Lower leg skin (tissue), 4 donors: ENCODE measurements around the gene DCANP1. TPM values are rescaled to one million over a fixed set of nuclear protein-coding genes. Genes with fewer than 3 reads are reported as not detected.
A peak's percentile ranks its signal among the peaks of the same experiment; 100 is the strongest.

ENCODE experiments used
- DNase-seq, 2 donors: peaks; one replicate each; pipeline ENCODE4 v3.0.0-alpha.2; 2019; ENCODE audit warnings: low spot score in 2 of 2
- H3K4me3 ChIP-seq: fragments of 200-600 bp; sonication (generic); 2 replicates; pipeline ENCODE4 v1.5.1; 2017; ENCODE audit warnings: mild to moderate bottlenecking, low read depth; ENCODE audit not compliant: poor library complexity, severe bottlenecking
- POLR2A ChIP-seq, 2 donors: fragments of 450-650 bp; IDR thresholded peaks; one replicate each; pipeline ENCODE4 v1.6.1; 2016 to 2017; ENCODE audit warnings: antibody characterized with exemption in 2 of 2, mild to moderate bottlenecking in 1 of 2, moderate library complexity in 1 of 2
- WGBS, 2 donors: methylation state at CpG; one replicate each; pipeline ENCODE4 v1.1.5; 2018; 5-methylcytosine and 5-hydroxymethylcytosine counted together
- intact Hi-C: fragments of 100-400 bp; cut with DNase I; formaldehyde crosslinking; loops from one replicate; pipeline ENCODE4 v1.15.0; 2023; ENCODE audit warnings: low total_unique reads
- total RNA-seq, 4 donors: library from RNA; depleted of rRNA; stranded (reverse); fragments of >200 nt; gene quantifications; one replicate each; pipeline ENCODE4 v1.1.0, GENCODE V29; 2016
- TF ChIP-seq, protein P1 (sequence below), 3 donors: fragments of 450-650 bp; IDR thresholded peaks; one replicate each; pipeline ENCODE4 v1.5.1; 2016; ENCODE audit warnings: antibody characterized with exemption in 3 of 3, mild to moderate bottlenecking in 3 of 3, moderate library complexity in 2 of 3

DCANP1 gene
- total RNA-seq, 4 donors from 2014 or later, result not detected

- WGBS, 2 donors, result 74 to 80% methylated on average over 2 of the region's 2 CpGs
- intact Hi-C loops, result no loop called here
- H3K4me3 ChIP-seq, result no peak overlapping the region
- TF ChIP-seq, protein P1, sequence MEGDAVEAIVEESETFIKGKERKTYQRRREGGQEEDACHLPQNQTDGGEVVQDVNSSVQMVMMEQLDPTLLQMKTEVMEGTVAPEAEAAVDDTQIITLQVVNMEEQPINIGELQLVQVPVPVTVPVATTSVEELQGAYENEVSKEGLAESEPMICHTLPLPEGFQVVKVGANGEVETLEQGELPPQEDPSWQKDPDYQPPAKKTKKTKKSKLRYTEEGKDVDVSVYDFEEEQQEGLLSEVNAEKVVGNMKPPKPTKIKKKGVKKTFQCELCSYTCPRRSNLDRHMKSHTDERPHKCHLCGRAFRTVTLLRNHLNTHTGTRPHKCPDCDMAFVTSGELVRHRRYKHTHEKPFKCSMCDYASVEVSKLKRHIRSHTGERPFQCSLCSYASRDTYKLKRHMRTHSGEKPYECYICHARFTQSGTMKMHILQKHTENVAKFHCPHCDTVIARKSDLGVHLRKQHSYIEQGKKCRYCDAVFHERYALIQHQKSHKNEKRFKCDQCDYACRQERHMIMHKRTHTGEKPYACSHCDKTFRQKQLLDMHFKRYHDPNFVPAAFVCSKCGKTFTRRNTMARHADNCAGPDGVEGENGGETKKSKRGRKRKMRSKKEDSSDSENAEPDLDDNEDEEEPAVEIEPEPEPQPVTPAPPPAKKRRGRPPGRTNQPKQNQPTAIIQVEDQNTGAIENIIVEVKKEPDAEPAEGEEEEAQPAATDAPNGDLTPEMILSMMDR (IDR thresholded peaks at IDR 0.05), result no peak
- TF ChIP-seq POLR2A (IDR thresholded peaks at IDR 0.05), result no peak
- no peak for DNase-seq
These were observed 45.1 kb downstream of the DCANP1 start for GRCh38 chr5:135402031-135402430.

GRCh38 chr5:135400866-135401265 is 46.3 kb downstream of the DCANP1 start:
- 69 to 75% methylated on average over 5 of the region's 5 CpGs for WGBS, 2 donors
- no peak overlapping the region for H3K4me3 ChIP-seq
- TF ChIP-seq POLR2A (IDR thresholded peaks at IDR 0.05), result no peak
- TF ChIP-seq, protein P1 (IDR thresholded peaks at IDR 0.05), result no peak
- intact Hi-C loops, result no loop called here
- DNase-seq, result no peak

DNA sequence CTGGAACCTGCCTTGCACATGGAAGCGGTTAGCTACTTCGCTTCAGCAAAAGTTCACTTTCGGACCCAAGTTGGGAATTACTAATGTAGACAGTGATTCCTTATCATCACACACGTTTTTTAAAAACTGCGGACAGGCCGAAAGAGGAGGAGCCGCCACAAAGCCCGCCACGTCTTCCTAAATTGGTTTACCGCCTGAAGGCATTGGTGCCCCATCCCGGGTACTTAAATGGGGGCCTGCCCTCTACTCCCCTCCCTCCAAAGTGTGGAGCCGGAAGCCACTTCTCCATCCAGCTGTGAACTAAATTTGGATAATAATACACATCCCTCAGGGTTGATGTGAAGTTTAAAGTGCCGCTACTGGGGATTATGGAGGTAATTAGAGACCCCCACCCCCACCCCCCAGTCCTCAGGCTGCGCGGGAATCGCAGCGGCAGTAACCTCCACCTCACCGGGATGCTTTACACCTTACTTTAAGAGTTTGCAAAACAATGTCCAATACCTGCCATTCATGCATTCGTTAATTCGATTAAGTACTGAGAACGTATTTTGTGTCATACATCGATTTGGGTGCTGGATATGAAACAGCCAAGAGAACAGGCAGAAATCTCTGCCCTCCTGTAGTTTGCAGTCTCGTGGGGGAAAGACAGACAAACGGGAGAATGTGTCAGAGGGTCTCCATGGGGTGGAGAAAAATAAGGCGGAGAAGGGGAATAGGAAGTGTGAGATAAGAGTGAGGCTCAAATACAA is 47.2 kb downstream of the DCANP1 start:
- H3K4me3 ChIP-seq, result peak overlapping the region; percentile 86
- intact Hi-C loops, result no loop called here
- no peak for DNase-seq
- WGBS, 2 donors, result 35 to 36% methylated on average over 25 of the region's 25 CpGs
- TF ChIP-seq, protein P1 (IDR thresholded peaks at IDR 0.05), result no peak
- no peak for TF ChIP-seq POLR2A (IDR thresholded peaks at IDR 0.05)

DNA sequence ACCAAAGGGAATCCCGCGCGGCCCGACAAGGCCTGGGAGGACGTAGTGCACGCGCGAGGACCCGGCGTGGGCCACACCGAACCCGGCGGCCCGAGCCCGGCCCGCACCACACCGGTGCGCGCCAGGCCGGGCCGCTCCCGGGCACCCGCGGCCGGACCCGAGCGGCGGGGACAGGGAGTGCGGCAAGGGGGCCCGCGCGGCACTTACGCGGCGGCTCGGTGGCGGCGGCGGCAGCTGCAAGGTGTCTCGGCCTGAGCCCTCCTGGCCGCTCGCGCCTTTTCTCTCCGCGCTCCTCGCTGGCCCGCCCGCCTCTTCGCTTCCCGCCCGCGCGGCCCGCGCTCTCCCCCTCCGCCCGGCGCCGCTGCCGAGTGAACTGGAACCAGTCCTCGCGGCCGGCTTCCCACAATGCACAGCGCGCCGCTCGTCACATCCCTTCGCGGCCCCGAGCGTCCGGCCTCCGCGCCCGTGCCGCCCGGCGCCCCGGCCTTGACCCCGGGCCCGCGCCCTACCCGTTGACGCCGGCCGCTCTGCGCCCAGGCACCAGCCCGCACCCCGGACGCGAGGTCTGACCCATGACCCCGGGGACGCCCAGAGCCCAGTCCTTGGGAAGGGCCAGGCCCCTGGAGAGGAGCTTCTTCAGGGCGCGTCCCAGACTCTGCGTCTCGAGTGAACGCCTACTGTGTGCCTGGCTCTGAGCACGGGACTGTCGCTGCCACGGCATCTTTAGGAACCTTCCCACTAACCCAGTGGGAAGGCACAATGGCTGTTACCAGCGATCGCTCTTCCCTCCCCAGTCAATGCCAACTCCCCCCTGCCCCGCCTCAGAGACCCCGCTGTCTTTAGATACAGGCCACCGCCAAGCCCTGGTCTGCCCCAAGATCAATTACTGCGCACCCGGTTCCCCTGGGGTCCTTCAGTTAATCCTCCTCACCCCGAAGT is 48.0 kb downstream of the DCANP1 start, which contains the start of gene MACROH2A1:
Gene MACROH2A1 (minus strand): TSS at position 377 of the 939 bp plus-strand sequence. CDS start 10,138 bp downstream, outside the sequence.
- intact Hi-C loops, result no loop called here
- peak; percentile 78 to 97 for DNase-seq
- 0 to 2% methylated on average over 33 to 73 of the region's 109 CpGs for WGBS, 2 donors
- H3K4me3 ChIP-seq, result peak within 1 kb of the TSS; percentile 86
- TF ChIP-seq POLR2A (IDR thresholded peaks at IDR 0.05), result no peak
- TF ChIP-seq, protein P1 (IDR thresholded peaks at IDR 0.05), result no peak

DNA sequence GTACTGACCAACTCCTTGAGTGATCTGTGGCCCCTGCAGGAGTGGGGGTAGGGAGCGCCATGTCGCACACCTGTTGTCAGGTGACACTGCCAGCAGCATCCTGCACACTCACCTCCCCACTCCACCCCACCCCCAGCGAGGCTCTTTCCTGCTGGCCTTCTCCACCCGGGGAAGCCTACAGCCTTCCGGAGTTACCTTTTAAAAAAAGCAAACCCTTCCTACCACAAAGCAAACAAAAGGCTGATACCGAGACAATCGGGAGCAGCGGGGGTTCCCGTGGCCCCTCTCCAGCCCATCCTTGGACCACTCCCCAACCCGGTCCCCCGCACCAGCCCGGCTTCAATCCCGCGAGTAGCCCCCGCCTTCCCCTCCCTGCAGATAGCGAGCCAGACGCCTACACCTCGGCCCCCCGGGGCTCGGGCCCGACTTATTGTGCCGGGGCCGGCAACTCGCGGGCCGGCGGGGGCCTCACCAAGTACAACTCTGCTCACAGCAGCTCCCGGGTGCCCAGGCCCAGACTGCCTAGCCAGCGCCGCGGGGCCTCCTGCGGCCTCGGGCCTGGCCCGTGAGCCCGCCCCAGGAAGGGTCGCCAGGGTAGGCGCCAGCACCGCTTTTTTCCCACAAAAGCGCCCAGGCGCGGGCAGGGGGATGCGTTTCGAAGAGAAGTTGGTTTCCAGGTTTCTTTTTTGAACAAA is 48.8 kb downstream of the DCANP1 start:
- WGBS, 2 donors, result 0 to 1% methylated on average over 27 to 42 of the region's 43 CpGs
- TF ChIP-seq, protein P1 (IDR thresholded peaks at IDR 0.05), result no peak
- no peak for TF ChIP-seq POLR2A (IDR thresholded peaks at IDR 0.05)
- peak in 1 of 2 donors; percentile 86 for DNase-seq
- peak overlapping the region; percentile 86 for H3K4me3 ChIP-seq
- intact Hi-C loops, result no loop called here
